ENCODE measurements around the gene FANCC. TPM values are rescaled to one million over a fixed set of nuclear protein-coding genes. Genes with fewer than 3 reads are reported as not detected.

Gene FANCC
- total and polyA plus RNA-seq, 2 of the 13 experiments (the other 11 are each of a cell fraction or from before 2014, with no cell fraction given): 7.4 to 8.6 TPM

DNA sequence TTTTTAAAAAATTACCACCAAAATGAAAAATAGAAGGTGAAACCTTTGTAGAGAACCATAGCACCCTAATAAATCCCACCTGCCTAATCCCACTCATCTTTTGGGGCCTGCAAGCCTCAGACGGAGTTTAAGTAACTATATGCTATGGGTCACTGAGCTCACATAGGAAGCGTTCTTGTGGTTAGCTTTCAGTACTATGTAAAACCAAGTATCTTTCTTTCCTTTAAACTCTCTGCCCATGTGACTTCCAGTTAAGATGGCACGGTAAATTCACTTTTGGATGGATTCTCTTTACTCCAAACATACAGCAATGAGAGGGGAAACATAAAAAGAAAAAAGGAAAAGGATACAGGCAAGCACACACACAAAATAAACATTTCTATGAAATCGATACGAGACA lies 50.9 kb downstream of the FANCC start:
- no peak overlapping the region for H3K27ac ChIP-seq (ENCODE audit: extremely low read length, insufficient read depth, low read length)
- FAIRE-seq (no peak), ATAC-seq (no peak), DNase-seq (ENCODE audit: low spot score) (no peak)
- H2AFZ ChIP-seq (ENCODE audit: low read length): no peak overlapping the region
- ChIA-PET POLR2A (no interaction called here), CTCF (ENCODE audit: low intra/inter-chr PET ratio, low total read pairs) (no interaction called here)
- no peaks in the 10 kb centered on the region for H3K27me3 ChIP-seq (ENCODE audit: control insufficient read depth in 1 of 2, insufficient read depth in 2 of 2, low read length in 2 of 2)
- intact Hi-C loops (cut with micrococcal nuclease; ENCODE audit: unreplicated experiment) (no loop called here), in situ Hi-C loops (cut with HindIII; ENCODE audit: extremely low pct_ligation_motif_present, low pct_unique_long_range_greater_than_20kb) (no loop called here)
- no TSS peak for BruUV-seq (replicated peaks)
- WGBS (ENCODE audit: low lambda C conversion rate): 96% methylated on average over 5 of the region's 5 CpGs
- H3K4me1 ChIP-seq (ENCODE audit: insufficient read depth, low read length): peaks cover 60% of the 10 kb centered on the region
- no peak overlapping the region for H3K4me2 ChIP-seq (ENCODE audit: low read depth, low read length)
- H3K4me3 ChIP-seq (replicated peaks in 1 of 3; ENCODE audit: insufficient read depth in 1 of 3, low read depth in 2 of 3, low read length in 3 of 3): no peak overlapping the region
- peaks cover 24% of the 10 kb centered on the region for H3K79me2 ChIP-seq (ENCODE audit: insufficient read depth, low read length)
- H3K9ac ChIP-seq (ENCODE audit: insufficient read depth, low read depth, low read length): no peak overlapping the region
- TF ChIP-seq, protein P1, sequence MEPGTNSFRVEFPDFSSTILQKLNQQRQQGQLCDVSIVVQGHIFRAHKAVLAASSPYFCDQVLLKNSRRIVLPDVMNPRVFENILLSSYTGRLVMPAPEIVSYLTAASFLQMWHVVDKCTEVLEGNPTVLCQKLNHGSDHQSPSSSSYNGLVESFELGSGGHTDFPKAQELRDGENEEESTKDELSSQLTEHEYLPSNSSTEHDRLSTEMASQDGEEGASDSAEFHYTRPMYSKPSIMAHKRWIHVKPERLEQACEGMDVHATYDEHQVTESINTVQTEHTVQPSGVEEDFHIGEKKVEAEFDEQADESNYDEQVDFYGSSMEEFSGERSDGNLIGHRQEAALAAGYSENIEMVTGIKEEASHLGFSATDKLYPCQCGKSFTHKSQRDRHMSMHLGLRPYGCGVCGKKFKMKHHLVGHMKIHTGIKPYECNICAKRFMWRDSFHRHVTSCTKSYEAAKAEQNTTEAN (CRISPR knock-in tag; conservative IDR thresholded peaks at IDR 0.05): no peak
- TF ChIP-seq SP140L (CRISPR knock-in tag; IDR thresholded peaks at IDR 0.05; ENCODE audit: borderline replicate concordance) (no peak), SSRP1 (CRISPR knock-in tag; IDR thresholded peaks at IDR 0.05) (no peak), LCORL (IDR thresholded peaks at IDR 0.05) (no peak), LCORL (CRISPR knock-in tag; IDR thresholded peaks at IDR 0.05) (no peak), BORCS8-MEF2B (CRISPR knock-in tag; IDR thresholded peaks at IDR 0.05) (no peak), NCOA1 (CRISPR knock-in tag; IDR thresholded peaks at IDR 0.05) (no peak), SALL2 (CRISPR knock-in tag; IDR thresholded peaks at IDR 0.05) (no peak)
- H4K20me1 ChIP-seq (ENCODE audit: insufficient read depth, low read length): no peaks in the 10 kb centered on the region
- H3K9me3 ChIP-seq (ENCODE audit: low read length): no peaks in the 10 kb centered on the region
- H3K36me3 ChIP-seq (replicated peaks in 1 of 2; ENCODE audit: control insufficient read depth in 1 of 2, insufficient read depth in 2 of 2, low read length in 2 of 2): no peaks in the 10 kb centered on the region

DNA sequence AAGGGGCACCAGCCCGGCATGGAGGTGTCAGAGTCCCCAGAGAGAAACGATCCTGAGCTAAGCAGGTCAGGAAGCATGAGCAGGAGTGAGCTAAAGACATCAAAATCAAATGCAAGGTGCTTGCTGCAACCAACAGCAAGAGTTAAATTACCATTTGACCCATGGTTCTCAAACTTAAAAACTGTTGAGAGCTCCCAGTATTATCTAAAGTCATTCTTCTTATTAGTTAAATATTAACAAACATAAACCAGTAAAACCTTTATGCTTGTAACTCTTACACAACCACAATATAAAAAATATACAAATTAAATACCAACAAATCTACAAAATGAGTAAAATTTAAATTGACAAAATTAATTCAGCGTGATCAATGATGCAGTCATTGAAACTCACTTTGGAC lies 51.5 kb downstream of the FANCC start:
- WGBS (ENCODE audit: low lambda C conversion rate): 90% methylated on average over 3 of the region's 3 CpGs
- H3K27ac ChIP-seq (ENCODE audit: extremely low read length, insufficient read depth, low read length): no peak overlapping the region
- DNase-seq (ENCODE audit: low spot score) (no peak), FAIRE-seq (no peak), ATAC-seq (no peak)
- intact Hi-C loops (cut with micrococcal nuclease; ENCODE audit: unreplicated experiment): loop anchor here (1.0 kb wide), 1 partner anchor 70 kb away; no protein-coding TSS in a partner anchor
- H3K9me3 ChIP-seq (ENCODE audit: low read length): no peaks in the 10 kb centered on the region
- peaks cover 23% of the 10 kb centered on the region for H3K79me2 ChIP-seq (ENCODE audit: insufficient read depth, low read length)
- no peaks in the 10 kb centered on the region for H3K36me3 ChIP-seq (replicated peaks in 1 of 2; ENCODE audit: control insufficient read depth in 1 of 2, insufficient read depth in 2 of 2, low read length in 2 of 2)
- H3K4me3 ChIP-seq (replicated peaks in 1 of 3; ENCODE audit: insufficient read depth in 1 of 3, low read depth in 2 of 3, low read length in 3 of 3): no peak overlapping the region
- no peak overlapping the region for H2AFZ ChIP-seq (ENCODE audit: low read length)
- in situ Hi-C loops (cut with HindIII; ENCODE audit: extremely low pct_ligation_motif_present, low pct_unique_long_range_greater_than_20kb): no loop called here
- H4K20me1 ChIP-seq (ENCODE audit: insufficient read depth, low read length): no peaks in the 10 kb centered on the region
- peaks cover 59% of the 10 kb centered on the region for H3K4me1 ChIP-seq (ENCODE audit: insufficient read depth, low read length)
- H3K4me2 ChIP-seq (ENCODE audit: low read depth, low read length): no peak overlapping the region
- POLR2A ChIA-PET: no interaction called here
- no peak overlapping the region for H3K9ac ChIP-seq (ENCODE audit: insufficient read depth, low read depth, low read length)
- CTCF ChIA-PET (ENCODE audit: low intra/inter-chr PET ratio, low total read pairs): no interaction called here
- no peaks in the 10 kb centered on the region for H3K27me3 ChIP-seq (ENCODE audit: control insufficient read depth in 1 of 2, insufficient read depth in 2 of 2, low read length in 2 of 2)
- no TSS peak for BruUV-seq (replicated peaks)
- TF ChIP-seq ZBTB7A (CRISPR knock-in tag; IDR thresholded peaks at IDR 0.05) (no peak), NRL (CRISPR knock-in tag; IDR thresholded peaks at IDR 0.05; ENCODE audit: borderline replicate concordance) (no peak), RFX5 (IDR thresholded peaks at IDR 0.05; ENCODE audit: low read depth, low read length) (no peak), ARHGAP35 (CRISPR knock-in tag; IDR thresholded peaks at IDR 0.05; ENCODE audit: borderline replicate concordance) (no peak), MYNN (CRISPR knock-in tag; IDR thresholded peaks at IDR 0.05; ENCODE audit: low read depth) (no peak), ZZZ3 (CRISPR knock-in tag; IDR thresholded peaks at IDR 0.05; ENCODE audit: borderline replicate concordance) (no peak), MLLT10 (CRISPR knock-in tag; IDR thresholded peaks at IDR 0.05) (no peak), ZSCAN30 (CRISPR knock-in tag; IDR thresholded peaks at IDR 0.05) (no peak)
- TF ChIP-seq, protein P2, sequence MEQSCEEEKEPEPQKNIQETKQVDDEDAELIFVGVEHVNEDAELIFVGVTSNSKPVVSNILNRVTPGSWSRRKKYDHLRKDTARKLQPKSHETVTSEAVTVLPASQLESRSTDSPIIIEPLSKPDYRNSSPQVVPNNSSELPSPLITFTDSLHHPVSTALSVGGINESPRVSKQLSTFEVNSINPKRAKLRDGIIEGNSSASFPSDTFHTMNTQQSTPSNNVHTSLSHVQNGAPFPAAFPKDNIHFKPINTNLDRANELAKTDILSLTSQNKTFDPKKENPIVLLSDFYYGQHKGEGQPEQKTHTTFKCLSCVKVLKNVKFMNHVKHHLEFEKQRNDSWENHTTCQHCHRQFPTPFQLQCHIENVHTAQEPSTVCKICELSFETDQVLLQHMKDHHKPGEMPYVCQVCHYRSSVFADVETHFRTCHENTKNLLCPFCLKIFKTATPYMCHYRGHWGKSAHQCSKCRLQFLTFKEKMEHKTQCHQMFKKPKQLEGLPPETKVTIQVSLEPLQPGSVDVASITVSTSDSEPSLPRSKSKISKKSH (CRISPR knock-in tag; IDR thresholded peaks at IDR 0.05; ENCODE audit: borderline replicate concordance): no peak
- TF ChIP-seq, protein P3, sequence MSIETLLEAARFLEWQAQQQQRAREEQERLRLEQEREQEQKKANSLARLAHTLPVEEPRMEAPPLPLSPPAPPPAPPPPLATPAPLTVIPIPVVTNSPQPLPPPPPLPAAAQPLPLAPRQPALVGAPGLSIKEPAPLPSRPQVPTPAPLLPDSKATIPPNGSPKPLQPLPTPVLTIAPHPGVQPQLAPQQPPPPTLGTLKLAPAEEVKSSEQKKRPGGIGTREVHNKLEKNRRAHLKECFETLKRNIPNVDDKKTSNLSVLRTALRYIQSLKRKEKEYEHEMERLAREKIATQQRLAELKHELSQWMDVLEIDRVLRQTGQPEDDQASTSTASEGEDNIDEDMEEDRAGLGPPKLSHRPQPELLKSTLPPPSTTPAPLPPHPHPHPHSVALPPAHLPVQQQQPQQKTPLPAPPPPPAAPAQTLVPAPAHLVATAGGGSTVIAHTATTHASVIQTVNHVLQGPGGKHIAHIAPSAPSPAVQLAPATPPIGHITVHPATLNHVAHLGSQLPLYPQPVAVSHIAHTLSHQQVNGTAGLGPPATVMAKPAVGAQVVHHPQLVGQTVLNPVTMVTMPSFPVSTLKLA (IDR thresholded peaks at IDR 0.05): no peak
